Adrenal gland (tissue), 5 donors: ENCODE measurements around the gene RNF10.

Experiments used
- CTCF ChIP-seq, 6 experiments: fragments of 450-650 bp in 4 of 6; fragments of 200-600 bp in 2 of 6; sonication (generic) in 1 of 6; IDR thresholded peaks; 1 replicate in 5 of 6; 2 replicates in 1 of 6; pipeline versions ENCODE4 v1.5.1 to v1.8.0; 2016 to 2021; ENCODE audit warnings: antibody characterized with exemption in 6 of 6, mild to moderate bottlenecking in 2 of 6, moderate library complexity in 1 of 6
- POLR2A ChIP-seq, 2 donors: fragments of 450-650 bp; IDR thresholded peaks; one replicate each; pipeline ENCODE4 v1.6.1; 2017; ENCODE audit warnings: antibody characterized with exemption in 2 of 2, mild to moderate bottlenecking in 2 of 2, moderate library complexity in 1 of 2
- donor health status: DM: no; HTN: no; CAD: no.

DNA sequence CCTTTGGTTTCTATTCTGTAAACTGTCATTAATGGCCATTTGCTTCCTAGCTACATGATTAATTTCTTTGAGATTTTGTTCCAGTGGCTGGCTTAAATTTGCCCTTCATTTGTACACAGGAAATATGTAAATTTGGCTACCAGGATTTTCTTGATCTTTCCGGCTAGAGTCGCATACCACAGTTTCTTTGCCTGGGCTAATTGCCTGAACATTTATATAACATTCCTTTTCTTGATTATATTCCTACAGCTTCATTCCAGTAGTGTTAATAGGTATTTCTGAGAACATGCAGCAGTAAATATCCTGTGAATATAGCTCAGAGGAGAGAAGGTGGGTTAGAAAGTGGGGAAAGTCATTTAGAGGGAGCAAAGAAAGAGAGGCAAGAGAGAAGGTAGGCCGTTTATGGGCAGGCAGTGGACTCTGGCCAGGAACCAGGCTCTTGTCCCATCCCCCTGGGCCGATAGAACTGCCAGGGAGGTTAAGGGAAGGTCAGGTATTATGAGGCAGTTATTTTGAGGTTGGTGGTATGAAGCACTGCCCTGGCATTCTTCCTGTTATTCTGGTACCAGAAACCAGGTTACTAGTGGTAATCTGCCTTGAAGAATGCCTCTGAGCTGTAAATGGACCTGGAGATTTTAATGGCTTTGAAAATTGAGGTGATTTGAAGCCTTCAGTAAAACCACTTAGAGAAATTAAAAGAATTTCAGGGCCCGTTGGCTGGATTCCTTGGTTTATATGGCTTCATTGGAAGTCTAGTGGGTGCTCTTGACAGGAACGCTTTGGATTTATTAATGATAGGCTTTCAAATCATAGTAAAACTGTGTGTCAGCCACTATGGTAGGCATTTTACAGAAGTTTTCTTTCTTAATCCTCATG is 4.4 kb downstream of the RNF10 start:
- no peak for TF ChIP-seq CTCF (IDR thresholded peaks at IDR 0.05)
- TF ChIP-seq POLR2A (IDR thresholded peaks at IDR 0.05), result peak in 1 of 2 donors; percentile 45
